ENCODE results near the gene COL26A1. TPM values are rescaled to one million over a fixed set of nuclear protein-coding genes. Genes with fewer than 3 reads are reported as not detected.

The COL26A1 gene
- polyA plus RNA-seq, 1 donor (not counting 4 experiments of a cell fraction or from before 2014, with no cell fraction given), result not detected

GRCh38 chr7:101554584-101555268 lies 192.1 kb downstream of the COL26A1 start:
- Histone ChIP-seq H3K79me2 (ENCODE audit: control insufficient read depth, insufficient read depth, low read length) (no peaks in the 10 kb centered on the region), H3K4me1 (ENCODE audit: control insufficient read depth, extremely low read depth, insufficient read depth, low read length) (no peaks in the 10 kb centered on the region), H3K9me1 (ENCODE audit: control insufficient read depth, extremely low read depth, insufficient read depth, low read length) (no peaks in the 10 kb centered on the region), H3K27me3 (ENCODE audit: control insufficient read depth, extremely low read depth, insufficient read depth, low read length) (no peaks in the 10 kb centered on the region), H3K4me2 (ENCODE audit: control insufficient read depth, extremely low read depth, insufficient read depth, low read depth, low read length) (no peak overlapping the region), H3K36me3 (ENCODE audit: control insufficient read depth in 2 of 2, extremely low read depth in 1 of 2, insufficient read depth in 2 of 2, low read length in 2 of 2) (no peaks in the 10 kb centered on the region), H3K4me3 (ENCODE audit: control insufficient read depth in 2 of 3, extremely low read depth in 1 of 3, insufficient read depth in 2 of 3, low read depth in 1 of 3, low read length in 3 of 3) (no peak overlapping the region), H2AFZ (ENCODE audit: control insufficient read depth, low read length) (no peak overlapping the region), H3K27ac (ENCODE audit: control insufficient read depth, insufficient read depth, low read length) (no peak overlapping the region), H4K20me1 (ENCODE audit: control insufficient read depth, extremely low read depth, insufficient read depth, low read length) (no peaks in the 10 kb centered on the region), H3K9me3 (ENCODE audit: control insufficient read depth, low read depth, low read length) (no peaks in the 10 kb centered on the region), H3K9ac (ENCODE audit: control insufficient read depth, extremely low read depth, insufficient read depth, low read length) (no peak overlapping the region)
- no peak for DNase-seq (ENCODE audit: low read depth, low spot score)
- no peak for FAIRE-seq
- TF ChIP-seq CTCF (optimal IDR thresholded peaks at IDR 0.05 in 1 of 3, IDR thresholded peaks at IDR 0.05 in 1 of 3, conservative IDR thresholded peaks at IDR 0.05 in 1 of 3; ENCODE audit: extremely low read depth in 1 of 3, insufficient read depth in 2 of 3, low read length in 3 of 3) (no peak), EZH2 (IDR thresholded peaks at IDR 0.05; ENCODE audit: low read length) (no peak)
- dilution Hi-C loops (cut with MboI; ENCODE audit: extremely low pct_ligation_motif_present, low sequenced_read_pairs), result no loop called here

- Histone ChIP-seq H2AFZ (ENCODE audit: control insufficient read depth, low read length) (no peak overlapping the region), H3K27me3 (ENCODE audit: control insufficient read depth, extremely low read depth, insufficient read depth, low read length) (no peaks in the 10 kb centered on the region), H3K9ac (ENCODE audit: control insufficient read depth, extremely low read depth, insufficient read depth, low read length) (no peak overlapping the region), H3K4me1 (ENCODE audit: control insufficient read depth, extremely low read depth, insufficient read depth, low read length) (no peaks in the 10 kb centered on the region), H4K20me1 (ENCODE audit: control insufficient read depth, extremely low read depth, insufficient read depth, low read length) (no peaks in the 10 kb centered on the region), H3K9me1 (ENCODE audit: control insufficient read depth, extremely low read depth, insufficient read depth, low read length) (no peaks in the 10 kb centered on the region), H3K4me3 (ENCODE audit: control insufficient read depth in 2 of 3, extremely low read depth in 1 of 3, insufficient read depth in 2 of 3, low read depth in 1 of 3, low read length in 3 of 3) (no peak overlapping the region), H3K27ac (ENCODE audit: control insufficient read depth, insufficient read depth, low read length) (no peak overlapping the region), H3K36me3 (ENCODE audit: control insufficient read depth in 2 of 2, extremely low read depth in 1 of 2, insufficient read depth in 2 of 2, low read length in 2 of 2) (no peaks in the 10 kb centered on the region), H3K4me2 (ENCODE audit: control insufficient read depth, extremely low read depth, insufficient read depth, low read depth, low read length) (no peak overlapping the region), H3K79me2 (ENCODE audit: control insufficient read depth, insufficient read depth, low read length) (no peaks in the 10 kb centered on the region), H3K9me3 (ENCODE audit: control insufficient read depth, low read depth, low read length) (no peaks in the 10 kb centered on the region)
- FAIRE-seq (no peak), DNase-seq (ENCODE audit: low read depth, low spot score) (no peak)
- TF ChIP-seq CTCF (optimal IDR thresholded peaks at IDR 0.05 in 1 of 3, IDR thresholded peaks at IDR 0.05 in 1 of 3, conservative IDR thresholded peaks at IDR 0.05 in 1 of 3; ENCODE audit: extremely low read depth in 1 of 3, insufficient read depth in 2 of 3, low read length in 3 of 3) (no peak), EZH2 (IDR thresholded peaks at IDR 0.05; ENCODE audit: low read length) (no peak)
- dilution Hi-C loops (cut with MboI; ENCODE audit: extremely low pct_ligation_motif_present, low sequenced_read_pairs), result no loop called here
Measured at GRCh38 chr7:101555269-101555920, 192.7 kb downstream of the COL26A1 start.

Measured in keratinocyte (primary cell).